ENCODE results near the gene SLC12A7.
"Not testable (repeated sequence)": the region's sequence is repeated elsewhere in the genome, so short reads cannot be mapped to it uniquely, and the experiment has no call there.

Gene SLC12A7

DNA sequence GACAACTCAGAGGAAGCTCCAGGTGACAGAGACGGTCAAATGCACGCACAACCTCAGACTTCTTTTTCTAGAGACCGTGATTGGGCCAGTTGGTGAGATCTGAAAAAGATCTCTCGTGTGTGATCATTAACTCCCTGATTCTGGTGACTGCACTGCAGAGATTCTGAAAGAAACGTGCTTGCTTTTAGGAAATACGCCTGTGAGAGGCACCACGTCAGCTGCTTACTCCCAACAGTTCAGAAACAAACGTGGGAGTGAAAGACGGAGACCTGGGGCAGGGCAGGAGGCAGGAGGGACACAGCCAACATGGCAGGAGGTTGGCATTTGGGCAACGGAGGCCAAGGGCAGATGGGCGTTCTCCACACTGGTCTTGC lies 15.9 kb downstream of the SLC12A7 start:
- no peak for DNase-seq

DNA sequence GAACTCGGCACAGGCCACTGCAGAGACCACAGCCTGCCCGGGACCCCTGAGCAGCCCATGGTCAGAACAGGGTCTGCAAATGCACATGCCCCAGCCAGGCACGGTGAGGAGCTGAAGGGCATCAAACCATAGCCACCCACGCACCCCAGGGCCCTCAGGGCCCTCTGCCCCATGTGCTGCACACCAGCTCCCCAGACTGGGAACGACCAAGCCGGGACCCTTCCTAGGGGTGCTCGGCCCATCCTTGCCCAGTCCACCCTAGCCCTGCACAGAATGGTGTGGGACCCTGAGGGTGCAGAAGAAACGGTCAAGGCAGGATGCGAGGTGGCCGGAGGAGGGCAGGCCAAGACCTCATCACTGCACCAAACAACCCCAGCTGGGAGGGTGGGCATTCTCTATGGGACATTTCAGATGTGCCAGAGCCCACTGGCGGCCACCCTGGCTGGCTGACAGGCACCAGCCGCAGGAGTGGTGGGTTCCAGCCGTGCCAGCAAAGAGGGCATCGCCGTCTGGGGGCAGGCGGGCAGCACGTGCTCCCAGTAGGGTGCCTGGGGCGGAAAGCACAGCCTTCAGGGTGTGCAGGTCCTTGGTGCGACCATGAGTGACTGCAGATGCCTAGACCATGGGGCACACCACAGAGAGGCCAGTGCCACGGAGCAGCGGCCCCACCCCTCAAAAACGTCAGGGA lies 16.4 kb downstream of the SLC12A7 start:
- no peak for DNase-seq

DNA sequence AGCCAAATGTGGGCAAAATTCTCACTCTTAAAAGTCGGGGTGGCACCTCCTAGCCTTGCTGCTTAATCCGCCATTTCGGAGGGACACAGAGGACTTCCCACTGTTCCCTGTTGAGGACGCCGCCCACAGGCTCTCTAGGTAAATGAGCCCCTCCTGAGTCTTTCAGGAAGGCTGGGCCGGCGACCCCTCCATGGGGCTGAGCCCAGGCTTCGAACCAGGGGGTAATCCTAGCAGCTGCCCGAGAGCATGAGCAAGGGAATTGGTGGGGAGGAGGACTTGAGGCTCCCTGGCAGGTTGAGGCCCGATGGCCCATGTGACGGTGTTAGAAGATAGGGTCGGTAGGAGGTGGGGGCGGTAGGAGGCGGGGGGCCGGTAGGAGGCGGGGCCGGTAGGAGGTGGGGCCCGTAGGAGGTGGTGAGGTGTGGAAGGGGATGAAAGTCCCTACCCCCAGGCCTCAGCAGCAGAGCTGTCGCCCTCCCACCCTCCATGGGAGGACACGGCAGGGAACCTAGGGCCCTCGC lies 17.1 kb downstream of the SLC12A7 start:
- no peak for DNase-seq

DNA sequence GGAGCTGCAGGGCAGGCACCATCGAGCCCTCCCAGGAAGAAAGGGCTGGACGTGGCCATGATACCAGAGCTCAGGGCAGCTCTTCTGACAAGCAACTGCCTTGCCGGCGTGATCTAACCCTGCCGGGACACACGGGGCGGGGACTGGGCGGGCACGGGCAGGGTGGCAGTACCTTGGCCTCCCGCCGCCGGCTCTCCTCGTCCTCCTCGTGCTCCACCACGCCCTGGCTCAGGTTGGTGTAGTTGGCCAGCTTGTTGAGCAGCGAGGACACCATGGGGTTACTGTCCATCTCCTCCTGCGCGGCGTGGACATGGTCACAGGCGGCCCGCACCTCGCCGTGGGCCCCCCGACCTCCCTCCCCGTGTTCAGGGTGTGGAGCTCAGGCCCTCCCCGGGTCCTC lies 18.5 kb downstream of the SLC12A7 start:
- DNase-seq: no peak

DNA sequence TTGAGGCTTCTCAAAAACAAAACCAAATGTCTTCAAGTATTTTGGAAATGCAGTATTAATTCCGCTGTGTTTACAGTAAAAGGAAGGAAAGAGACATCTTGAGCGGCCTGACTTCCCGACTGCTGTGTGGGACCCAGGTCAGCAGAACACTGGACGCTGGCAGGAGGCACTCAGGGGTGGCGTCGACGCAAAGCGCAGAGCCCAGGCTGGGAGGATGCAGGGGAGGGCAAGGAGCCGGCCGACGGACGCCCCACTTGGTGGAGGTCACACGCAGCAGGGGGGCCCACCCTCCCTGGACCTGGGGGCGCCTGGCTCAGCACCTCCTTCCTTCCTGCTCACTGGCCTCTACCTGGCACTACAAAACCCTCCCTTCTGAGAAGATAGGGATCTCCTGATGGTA lies 19.7 kb downstream of the SLC12A7 start:
- DNase-seq: no peak

DNA sequence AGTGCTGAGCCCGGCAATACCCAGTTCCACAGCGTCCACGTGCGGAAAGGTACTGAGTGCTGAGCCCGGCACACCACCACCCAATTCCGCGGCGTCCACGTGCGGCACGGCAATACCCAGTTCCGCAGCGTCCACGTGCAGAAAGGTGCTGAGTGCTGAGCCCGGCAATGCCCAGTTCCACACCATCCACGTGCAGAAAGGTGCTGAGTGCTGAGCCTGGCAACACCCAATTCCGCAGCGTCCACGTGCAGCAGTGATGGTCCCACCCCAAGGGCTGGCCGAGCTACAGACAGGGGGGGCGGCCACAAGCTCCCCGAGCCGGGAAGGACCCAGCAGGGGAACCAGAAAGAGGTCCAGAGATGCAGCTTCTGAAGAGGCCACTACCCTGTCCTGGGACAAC lies 20.2 kb downstream of the SLC12A7 start:
- no peak for DNase-seq

DNA sequence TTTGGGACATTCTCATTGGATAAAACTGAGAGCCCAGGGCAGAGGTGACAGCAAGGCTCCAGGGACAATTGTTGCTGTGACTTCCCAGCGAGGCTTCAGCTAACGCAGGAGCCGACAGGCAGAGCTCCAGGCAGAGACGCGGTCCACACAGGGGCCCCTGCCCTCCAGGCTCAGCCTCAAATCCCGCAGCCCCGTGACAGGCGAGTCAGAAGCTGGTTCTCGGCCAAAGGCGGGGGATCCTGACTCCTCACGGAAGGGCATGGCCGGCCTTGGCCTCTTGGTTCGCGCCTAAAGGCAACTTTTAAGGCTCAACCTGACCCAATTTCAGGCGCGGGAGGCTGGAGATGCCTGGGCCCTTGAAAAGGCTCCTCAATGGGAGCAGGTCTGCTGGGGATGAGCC lies 21.3 kb downstream of the SLC12A7 start:
- DNase-seq: no peak

DNA sequence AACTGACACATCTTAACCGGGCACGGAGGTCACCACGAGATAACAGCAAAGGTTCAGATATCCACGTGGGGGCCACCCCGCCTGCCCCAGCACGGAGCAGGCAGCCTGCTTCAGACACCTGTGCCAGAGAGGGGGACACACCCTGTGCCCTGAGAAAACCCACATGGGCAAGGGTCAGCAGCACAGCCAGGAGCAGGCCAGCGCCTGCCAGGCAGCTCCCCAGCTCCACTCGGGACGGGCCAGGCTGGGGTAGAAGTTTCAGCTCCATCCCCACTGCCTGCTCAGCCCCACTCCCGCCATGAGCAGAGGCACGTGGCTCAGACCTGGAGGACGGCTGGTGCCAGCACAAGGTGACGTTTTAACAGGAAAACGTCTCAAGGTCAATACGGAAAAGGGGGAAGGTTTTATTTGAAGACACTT lies 22.2 kb downstream of the SLC12A7 start:
- no peak for DNase-seq

DNA sequence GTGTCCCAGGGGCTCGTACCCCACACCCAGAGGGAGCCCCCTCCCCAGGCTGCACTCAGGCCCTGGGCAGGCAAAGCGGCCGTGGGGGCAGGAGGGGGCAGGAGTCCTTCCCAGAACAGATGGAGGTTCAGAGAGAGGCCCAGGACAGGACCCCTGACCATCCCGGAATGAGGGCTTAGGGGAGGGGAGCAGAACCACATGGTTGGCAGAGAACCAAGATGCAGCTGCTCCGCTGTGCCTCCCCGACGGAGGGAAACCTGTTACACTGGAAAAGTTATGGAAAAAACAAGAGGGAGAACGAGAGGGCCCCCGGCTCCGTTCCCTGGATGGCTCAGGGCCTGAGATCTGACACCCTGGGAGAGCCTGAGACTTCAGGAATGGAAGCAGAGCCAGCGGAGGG lies 22.7 kb downstream of the SLC12A7 start:
- no peak for DNase-seq

DNA sequence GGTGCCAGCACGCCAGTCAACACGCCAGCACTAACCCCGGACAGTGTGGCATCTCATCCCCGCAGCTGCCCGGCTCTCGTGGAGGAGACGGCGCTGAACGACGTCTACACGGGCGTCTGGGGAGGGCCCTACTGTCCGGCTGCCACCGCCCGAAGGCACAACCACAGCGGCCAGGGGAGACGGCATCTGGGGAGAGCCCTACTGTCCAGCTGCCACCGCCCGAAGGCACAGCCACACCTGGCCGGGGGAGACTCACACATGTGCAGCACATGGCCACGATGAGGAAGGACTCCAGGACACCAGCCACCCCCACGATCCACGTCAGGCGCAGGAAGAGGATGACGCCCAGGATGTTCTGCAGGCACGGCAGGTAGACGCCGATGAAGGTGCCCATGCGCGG lies 23.1 kb downstream of the SLC12A7 start:
- no peak for DNase-seq

DNA sequence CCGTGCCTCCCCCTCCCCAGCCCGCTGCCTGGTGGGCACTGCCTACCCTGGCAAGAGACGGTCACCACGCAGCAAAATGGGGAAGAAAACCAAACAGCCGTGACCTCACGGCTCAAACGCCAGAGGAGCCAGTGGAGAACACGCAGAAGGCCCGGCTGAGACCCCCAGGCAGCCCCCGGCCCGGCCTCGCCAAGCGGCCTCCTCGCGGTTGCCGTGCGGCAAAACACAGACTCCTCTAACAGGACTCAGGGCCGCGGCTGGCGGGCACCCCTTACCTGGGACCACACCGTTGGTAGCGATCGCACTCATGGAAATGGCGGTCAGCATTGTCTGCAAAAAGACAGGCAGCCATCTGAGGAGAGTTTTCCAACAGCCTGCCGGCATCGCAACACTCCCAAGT lies 23.8 kb downstream of the SLC12A7 start:
- DNase-seq: no peak

DNA sequence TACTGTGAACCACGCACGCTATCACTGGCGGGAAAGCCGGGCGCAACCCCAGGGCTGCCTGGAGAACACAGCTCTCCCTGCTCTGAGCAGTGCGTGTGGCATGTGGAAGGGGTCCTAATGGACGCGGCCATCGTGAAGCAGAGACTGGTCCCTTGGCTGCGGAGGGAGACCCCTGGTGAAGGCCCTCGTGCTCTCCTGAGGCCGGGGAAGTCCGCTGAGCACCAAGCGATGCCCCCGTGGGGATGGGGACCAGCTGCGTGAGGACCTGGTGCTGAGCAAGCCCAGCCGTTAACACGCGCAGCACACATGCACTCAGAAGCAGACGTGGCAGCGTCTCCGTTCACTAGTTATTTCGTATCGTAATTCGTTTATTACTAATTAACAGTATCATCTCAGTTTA lies 24.4 kb downstream of the SLC12A7 start:
- no peak for DNase-seq

DNA sequence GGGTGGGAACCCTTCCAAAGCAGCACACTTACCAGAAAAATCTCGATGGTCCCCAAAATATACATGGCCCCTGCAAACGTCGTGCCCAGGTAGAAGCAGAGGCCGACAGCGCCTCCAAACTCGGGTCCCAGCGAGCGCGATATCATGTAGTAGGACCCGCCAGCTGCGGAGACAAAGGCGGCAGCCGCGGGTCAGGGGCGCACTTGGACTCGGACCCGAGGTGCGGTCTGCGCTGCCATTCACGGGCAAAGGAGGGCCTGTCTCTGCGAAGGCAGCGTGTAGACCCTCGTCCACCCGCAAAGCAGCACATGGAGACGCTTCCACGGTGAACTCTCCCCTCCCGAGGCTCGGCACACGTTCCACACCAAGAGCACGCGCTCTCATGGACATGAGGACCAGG lies 25.0 kb downstream of the SLC12A7 start:
- no peak for DNase-seq

DNA sequence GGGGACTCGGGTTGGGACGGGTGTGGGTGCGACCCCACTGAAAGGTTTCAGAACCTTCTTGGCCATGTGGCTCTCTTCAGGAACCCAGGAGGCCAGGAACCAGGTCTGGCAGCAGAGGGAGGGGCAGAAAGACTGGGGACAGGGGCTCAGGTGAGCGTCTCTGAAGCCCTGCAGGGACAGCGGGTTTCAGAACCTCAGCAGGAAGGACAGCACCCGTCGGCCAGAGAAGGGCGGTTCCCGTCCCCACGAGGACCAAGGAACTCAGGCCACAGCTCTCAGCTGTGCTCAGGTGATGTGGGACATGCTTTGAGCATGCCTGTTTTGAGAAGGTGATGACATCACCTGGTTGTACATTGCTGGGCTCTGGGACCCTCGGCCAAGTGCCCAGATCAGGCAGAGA lies 25.7 kb downstream of the SLC12A7 start:
- DNase-seq: no peak

DNA sequence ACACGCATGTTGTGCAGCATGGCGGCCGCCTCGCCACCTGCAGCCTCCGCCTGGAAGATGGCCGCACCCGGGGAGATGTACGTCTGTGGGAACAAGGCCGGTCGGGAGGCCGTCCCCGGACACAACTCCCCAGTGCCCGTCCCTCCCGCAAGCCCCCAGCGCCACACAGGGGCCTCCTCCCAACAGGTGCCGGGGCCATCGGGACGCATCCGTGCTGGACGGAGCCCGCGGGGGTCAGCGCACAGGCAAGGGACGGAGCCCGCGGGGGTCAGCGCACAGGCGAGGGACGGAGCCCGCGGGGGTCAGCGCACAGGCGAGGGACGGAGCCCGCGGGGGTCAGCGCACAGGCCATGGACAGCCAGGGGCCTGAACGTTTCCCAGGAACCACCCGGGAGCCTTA lies 26.5 kb downstream of the SLC12A7 start:
- no peak for DNase-seq

DNA sequence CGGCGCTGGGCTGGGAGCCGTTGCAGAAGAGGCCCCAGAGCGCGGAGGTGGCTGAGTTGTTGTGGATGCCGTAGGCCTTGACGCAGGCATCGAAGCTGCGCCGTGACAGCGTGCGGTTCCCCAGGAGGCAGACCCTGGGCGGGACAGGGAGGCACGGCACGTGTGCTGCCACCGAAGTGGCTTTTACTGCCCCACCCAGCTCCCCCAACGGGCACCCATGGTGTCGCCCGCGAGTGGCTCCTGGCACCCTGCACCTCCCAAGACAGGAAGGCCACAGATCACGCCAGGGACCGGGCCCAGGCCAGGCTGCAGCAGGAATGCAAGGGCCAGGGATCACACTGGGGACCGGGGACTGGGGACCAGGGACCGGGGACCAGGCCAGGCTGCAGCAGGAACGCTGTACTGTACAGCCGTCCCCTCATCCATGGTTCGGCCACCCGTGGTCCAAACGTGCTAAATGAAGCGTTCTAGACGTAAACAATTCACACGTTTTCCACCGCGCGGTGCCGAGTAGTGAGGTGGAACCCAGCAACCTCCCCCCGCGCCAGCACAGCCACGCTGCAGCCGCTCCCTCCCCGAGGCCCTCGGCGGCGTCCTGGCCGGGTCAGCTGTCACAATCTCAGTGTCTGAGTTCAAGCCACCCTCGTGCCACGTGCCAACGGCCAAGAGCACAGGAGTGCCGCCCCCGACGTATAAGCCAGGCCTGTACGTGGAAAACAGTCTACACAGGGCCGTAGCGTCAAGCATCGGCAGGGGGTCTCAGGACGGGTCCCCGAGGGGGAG lies 27.8 kb downstream of the SLC12A7 start:
- no peak for DNase-seq

DNA sequence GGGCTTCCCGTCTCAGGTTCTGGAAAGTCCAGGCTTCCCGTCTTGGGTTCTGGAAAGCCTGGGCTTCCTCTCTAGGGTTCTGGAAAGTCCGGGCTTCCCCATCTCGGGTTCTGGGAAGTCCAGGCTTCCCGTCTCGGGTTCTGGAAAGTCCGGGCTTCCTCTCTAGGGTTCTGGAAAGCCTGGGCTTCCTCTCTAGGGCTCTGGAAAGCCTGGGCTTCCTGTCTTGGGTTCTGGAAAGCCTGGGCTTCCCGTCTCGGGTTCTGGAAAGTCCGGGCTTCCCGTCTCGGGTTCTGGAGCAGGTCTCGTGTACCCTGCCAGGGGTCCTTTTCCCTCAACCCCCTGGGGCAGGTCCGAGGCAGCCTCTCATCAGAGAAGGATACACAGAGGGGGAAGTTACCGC lies 28.8 kb downstream of the SLC12A7 start:
- not testable (repeated sequence) for DNase-seq

DNA sequence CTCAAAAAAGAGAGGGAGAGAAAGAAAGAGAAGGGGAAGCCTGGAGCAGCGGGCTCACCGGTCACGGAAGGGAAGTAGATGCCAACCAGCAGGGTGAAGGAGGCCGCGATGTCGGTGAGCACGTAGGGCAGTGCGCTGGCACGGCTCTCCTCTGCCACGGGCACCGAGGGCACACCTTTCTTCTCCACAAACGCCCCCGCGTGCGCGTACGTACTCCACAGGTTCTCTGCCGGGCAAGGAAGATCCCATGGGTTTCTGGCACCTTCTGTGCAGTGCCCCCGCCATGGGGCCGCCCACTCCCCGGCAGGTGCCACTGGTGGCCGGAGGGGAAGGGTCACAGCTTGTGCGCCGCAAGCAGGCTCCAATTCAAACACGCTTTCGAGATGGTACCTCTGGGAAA lies 30.3 kb downstream of the SLC12A7 start:
- no peak for DNase-seq

DNA sequence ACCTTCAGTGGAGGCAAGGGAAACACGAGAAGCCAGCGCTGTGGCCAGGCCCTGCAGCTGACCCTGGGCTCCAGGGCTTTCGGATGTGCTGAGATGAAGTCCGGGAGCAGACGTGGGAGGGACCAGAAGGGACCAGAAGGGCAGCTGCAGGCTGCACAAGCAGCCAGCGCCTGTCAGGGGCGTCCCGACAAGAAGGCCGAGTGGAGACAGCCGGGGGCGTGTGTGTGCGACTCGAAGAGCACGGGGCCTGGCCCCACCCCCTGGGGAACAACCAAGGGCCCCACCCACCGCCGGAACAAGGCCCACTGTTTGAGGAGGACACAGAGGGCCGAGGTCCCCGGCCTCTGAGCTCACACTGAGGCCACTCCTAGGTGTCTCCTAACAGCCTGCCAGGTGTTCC lies 31.4 kb downstream of the SLC12A7 start:
- no peak for DNase-seq

DNA sequence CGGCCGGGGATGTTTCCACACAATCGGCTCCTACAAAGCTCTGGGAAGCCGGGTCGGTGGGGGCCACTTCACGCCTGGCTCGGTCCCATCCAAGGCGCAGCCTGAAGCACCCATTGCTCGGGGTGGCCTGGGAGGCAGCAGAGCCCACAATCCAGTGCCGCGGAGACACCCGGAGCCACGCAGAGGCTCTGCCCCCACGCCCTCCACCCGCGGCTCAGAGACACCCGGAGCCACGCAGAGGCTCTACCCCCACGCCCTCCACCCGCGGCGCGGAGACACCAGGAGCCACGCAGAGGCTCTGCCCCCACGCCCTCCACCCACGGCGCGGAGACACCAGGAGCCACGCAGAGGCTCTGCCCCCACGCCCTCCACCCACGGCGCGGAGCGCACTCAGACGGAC lies 31.9 kb downstream of the SLC12A7 start:
- no peak for DNase-seq

DNA sequence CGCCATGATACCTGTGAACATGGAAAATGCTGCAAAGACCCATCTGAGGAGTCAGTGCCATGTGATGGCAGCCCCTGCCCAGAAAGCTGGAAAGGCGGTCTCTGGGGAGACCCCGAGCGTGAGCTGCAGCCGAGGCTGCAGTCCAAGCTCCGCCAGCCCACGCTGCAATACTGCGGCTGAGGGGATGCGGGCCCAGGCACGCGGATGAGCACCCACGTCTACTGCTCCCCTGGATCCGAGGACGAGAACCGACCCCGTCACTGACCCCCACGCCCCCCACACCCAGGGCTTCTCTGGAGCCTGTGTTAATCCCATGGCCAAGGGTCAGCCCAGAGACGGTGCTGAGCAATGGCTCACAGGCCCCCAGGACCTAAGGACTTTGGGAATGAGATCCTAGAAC lies 32.4 kb downstream of the SLC12A7 start:
- no peak for DNase-seq

DNA sequence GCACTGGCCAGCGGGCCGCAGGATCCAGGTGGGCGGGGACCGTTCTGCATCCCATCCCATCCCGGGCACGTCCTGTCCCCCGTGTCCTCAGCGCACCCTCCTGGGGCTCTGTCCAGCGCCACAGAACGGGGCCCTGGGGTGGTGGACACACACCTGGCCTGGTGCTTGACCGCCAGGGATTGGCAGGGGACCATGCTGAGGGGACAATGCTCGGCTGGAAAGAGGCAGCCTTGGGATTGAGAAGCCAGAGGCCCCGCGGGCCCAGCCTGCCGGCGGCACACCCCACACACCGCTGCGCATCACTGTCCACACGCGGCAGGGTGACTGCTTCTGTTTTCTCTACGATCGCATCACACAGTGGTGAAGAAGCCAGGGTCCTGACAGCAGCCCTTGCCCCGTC lies 33.0 kb downstream of the SLC12A7 start:
- no peak for DNase-seq

DNA sequence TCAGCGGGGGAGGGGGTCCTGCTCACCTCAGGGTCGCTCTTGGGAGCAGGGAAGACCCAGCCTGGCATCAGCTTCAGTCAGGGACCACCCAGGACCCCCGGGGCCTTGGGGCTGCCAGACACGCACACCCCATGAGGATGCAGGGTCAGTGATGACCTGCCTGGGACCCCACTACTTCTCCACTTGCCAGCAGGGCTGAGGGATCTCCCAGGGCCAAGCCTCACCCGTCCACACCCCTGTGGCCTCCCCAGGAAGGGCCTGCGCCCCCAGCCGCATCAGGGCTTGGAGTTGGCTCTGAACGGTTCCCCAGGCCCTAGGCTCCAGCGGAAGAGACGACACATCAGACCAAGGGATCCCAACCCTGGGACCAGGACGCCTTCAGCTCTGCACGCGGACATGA lies 33.7 kb downstream of the SLC12A7 start:
- DNase-seq: no peak

DNA sequence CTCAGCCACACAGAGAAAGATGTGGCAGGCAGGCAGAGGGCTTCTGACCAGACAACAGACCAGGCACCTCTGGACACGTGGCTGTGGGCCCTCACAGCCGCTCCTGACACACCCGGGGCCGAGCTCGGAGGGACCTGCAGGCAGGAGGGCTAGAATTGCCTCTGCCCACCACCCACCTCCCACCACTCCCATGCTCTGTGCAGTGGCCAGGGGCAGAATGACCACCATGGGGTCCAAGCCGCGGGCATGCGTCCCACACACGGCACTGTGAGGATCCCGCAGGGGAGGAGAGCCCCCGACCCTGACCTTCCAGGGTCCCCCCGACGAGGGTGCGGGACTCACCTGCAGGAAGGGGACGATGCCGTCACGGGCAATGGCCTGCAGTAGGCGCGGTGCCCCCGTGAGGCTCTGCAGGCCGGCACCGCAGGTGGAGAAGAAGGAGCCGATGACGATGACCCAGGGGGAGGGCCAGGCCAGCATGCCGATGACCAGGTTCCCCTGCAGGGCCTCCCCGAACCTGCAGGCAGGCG lies 34.3 kb downstream of the SLC12A7 start:
- DNase-seq: no peak
